Stromal cell of bone marrow (primary cell): ENCODE measurements around the gene SCAANT1.

Source experiments
- DNase-seq: peaks from one replicate; pipeline ENCODE4 v3.0.0-alpha.2; 2012; ENCODE audit warnings: low read depth

The SCAANT1 gene

DNA sequence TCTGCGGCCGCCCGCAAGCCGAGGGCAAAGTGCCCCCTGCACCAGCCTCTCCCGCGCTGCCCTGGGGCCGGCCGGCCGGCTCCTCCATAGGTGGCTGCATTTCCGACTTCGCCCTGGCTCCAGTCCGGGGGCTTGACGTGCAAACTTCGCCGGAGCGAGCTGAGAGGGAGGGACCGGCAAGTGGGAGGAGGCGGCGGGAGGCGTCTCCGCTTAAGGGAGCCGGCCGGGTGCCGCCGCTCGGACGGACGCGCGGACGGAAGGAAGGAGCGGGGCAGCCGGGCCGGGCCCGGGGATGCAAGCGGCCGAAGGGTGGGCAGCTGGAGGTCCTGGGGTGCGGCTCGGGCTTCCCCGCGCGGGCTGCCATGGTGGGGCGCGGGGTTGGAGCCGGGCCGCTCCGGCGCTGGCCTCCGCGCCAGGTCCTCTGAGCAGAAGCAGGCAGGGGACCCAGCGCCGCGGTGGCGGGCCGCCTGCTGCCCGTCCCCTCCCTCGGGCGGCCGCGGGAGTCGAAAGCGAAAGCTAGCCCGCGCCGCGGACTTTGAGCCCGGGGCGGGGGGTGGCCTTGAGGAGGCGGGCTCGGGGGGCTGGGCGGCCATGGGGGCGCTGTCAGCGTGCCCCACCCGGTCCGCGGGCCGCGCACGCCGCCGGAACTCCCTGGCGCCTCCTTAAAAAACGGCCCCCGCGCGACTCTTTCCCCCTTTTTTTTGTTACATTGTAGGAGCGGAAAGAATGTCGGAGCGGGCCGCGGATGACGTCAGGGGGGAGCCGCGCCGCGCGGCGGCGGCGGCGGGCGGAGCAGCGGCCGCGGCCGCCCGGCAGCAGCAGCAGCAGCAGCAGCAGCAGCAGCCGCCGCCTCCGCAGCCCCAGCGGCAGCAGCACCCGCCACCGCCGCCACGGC, at the start of gene SCAANT1:
SCAANT1 (minus strand) TSS at position 511 of the 895 bp plus-strand sequence.
- peak; percentile 86 for DNase-seq

- no peak for DNase-seq
Measured at GRCh38 chr3:63961891-63962290, 49.7 kb upstream of the SCAANT1 start.

GRCh38 chr3:63960048-63960711, 48.0 kb upstream of the SCAANT1 start:
- peak; percentile 60 for DNase-seq

GRCh38 chr3:63959146-63959545, 47.0 kb upstream of the SCAANT1 start:
- DNase-seq: no peak

- no peak for DNase-seq
Measured at GRCh38 chr3:63955830-63956545, 43.8 kb upstream of the SCAANT1 start.

DNA sequence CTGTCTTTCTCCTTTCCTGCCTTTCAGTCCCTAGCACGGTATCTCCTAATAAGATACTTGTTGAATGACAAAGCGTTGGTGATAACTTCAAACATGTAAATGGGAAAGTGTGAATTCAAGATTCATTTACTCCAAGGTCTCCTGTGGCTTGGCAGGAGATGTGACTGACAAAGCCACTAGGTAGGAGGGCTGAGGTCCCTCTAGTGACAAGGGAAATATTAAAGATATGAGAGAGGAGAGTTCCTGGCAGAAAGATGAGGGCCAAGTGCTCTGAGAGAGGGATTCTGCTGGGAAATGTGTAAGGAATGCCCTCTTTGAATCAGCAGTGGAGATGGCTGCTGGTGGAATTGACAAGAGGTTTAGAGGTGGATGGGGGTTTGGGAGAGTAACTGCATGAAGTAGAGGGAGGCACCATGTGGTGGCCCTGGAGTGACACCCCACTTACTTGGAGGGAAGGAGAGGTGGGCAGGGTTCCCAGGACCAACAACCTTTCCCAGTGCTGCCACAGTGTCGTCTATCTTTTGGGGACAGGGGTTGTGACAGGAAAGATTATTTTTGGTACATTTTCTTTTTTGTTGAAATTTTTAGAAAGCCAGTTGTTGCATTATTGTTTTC, 43.0 kb upstream of the SCAANT1 start:
- no peak for DNase-seq

DNA sequence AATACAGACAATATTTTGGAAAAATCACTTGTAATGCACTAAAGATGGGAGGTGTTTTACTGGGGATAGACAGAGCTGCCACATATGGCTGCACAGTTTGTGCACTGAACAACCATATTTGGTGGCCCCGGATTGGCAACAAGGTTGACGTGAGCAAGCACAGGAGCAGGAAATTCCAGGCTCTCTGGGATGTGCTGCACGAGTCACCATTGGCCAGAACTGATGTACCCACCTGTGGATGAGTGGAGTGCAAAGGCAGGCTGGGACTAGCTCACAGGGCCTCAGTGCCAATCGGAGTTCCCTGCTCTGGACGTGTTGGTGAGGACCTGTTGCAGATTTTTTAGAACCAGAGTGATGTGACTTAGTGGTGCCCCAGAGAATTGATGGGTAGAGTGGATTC, 42.0 kb upstream of the SCAANT1 start:
- DNase-seq: no peak

GRCh38 chr3:63952248-63952594, 40.0 kb upstream of the SCAANT1 start:
- no peak for DNase-seq

DNA sequence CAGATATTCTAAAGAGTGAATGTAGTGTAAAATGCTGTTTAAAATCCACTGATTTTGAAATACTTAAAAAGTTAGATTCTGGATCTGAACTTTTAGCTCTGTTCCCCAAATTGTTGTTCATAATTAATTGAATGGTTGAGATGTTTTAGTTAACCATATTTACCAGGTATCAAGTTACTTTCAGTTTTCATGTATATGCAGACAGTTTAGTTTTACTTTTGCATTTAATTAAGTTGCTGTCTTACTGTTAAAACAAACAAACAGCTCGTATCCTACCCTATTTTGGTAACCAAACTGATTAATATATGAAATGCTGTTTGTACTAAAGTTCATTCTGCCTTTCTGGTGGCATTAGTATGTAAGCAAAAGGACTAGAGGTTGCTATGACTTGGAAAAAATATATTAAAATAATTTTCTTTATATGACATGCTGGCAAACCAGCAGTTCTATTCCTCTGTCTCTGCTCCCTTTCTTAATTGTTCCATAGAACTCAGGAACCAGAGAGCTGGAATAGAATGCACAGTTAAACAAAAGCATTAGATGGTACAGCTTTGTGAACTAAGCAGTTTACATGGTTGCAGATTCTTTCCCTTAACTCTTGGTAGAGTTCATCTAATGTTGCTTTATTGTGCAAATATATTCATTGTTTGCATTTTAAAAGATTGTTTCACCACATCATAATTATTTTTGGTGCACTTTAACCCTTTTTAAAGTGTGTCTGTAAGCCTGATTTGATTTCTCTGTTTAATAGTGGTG, 39.5 kb upstream of the SCAANT1 start:
- DNase-seq: no peak

DNA sequence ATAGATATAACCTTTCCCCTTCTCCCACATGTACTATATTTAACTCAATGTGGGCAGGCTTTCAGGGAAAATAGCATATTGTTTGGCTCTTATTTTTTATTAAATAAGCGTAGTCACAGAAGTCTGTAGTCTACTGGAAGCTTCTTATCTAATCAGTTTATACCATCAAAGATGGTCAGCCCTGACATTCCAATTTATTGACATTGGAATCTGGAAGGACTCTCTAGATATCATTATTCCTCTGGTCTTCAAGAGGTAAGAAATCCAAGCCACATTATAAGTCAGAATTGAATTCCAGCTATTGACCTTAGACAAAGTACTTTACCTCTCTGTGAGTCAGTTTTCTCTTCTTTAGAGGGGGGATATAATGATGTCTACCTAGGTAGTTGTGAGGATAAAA, 38.5 kb upstream of the SCAANT1 start:
- DNase-seq: no peak

- peak; percentile 19 for DNase-seq
Measured at GRCh38 chr3:63949005-63949404, 36.8 kb upstream of the SCAANT1 start.

DNA sequence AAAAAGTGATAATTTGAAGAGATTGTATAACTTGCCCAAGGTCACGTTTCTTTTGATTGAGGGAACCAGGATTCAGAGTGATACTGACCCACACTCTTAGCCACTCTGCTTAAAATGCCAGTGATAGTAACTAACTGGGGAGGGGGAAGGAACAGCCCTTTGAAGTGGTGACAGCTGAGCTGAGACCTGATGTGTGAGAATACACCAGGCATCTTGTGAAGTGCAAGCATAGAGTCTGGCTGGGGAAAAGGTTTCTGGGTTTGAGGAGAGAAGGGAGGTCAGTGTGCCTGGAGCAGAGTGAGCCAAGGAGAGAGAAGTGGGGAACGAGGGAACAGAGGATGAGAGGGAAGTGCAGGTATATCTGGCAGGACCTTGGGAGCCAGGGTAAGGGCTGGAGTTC, 35.4 kb upstream of the SCAANT1 start:
- no peak for DNase-seq

- no peak for DNase-seq
Measured at GRCh38 chr3:63946753-63947152, 34.6 kb upstream of the SCAANT1 start.

GRCh38 chr3:63945558-63946096, 33.4 kb upstream of the SCAANT1 start:
- no peak for DNase-seq

GRCh38 chr3:63943678-63944077, 31.5 kb upstream of the SCAANT1 start:
- no peak for DNase-seq

GRCh38 chr3:63942528-63942927, 30.3 kb upstream of the SCAANT1 start:
- DNase-seq: no peak

GRCh38 chr3:63940389-63940757, 28.2 kb upstream of the SCAANT1 start:
- no peak for DNase-seq

DNA sequence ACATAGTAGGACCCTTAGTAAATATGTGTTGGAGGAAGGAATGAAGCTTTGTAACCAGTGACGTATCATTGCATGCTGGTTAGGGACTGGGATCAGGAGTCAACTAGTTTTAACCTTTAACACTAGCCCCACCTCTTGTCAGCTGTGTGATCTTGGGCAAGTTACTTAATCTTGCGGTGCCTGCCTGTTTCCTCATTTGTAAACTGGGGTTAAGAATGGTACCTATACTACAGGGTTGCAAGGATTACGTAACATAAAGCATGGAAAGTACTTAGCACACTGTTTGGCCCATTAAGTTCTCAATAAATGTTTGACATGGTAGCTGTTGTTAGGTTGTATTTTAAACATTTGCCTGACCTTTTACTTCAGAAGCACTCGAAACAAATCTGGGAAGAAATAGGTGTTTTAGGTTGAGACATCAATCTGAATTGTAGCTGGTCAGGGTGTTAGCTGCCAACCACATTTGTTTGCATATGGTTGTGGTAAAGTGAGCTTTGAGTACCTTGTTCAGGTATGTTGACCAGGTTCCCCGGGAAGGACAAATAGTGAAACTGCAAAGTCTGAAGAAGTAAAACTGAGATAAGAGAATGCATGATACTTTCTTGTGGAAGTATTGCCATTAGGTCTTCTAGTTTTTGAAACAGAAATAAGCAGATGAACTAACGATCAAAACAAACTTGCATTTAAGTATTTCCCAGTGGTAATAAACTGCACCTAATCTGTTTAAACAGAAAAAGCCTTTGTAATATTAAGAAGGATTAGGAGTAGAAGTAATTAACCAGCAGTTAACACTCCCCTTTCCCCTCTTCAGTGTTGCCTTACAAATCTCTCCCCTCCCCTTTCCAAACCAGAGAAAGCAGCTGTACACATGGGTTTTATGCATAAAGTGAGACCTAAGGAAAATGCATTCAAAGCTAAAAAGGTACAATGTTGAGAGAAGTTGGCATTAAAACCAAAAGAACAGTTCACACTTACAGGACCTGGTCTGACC, 25.8 kb upstream of the SCAANT1 start:
- no peak for DNase-seq

- DNase-seq: no peak
Measured at GRCh38 chr3:63936925-63937324, 24.7 kb upstream of the SCAANT1 start.
